OCI-LY7 (cell line): ENCODE data around the gene SLC22A6. TPM values are rescaled to one million over a fixed set of nuclear protein-coding genes. Genes with fewer than 3 reads are reported as not detected.

Source experiments
- BruUV-seq: library from RNA; stranded (reverse); fragments of 400-500 nt; replicated peaks from 2 replicates; lab custom pipeline; 2021; lab: Mats Ljungman, UMichigan
- CTCF ChIA-PET: fragments of 300-600 bp; sonication (Branson Sonifier 250); formaldehyde crosslinking; loops from one replicate; lab custom pipeline; 2022; ENCODE audit warnings: antibody characterized with exemption; ENCODE audit not compliant: unreplicated experiment; lab: Charles Lee
- POLR2A ChIA-PET: fragments of 300-600 bp; sonication (Branson Sonifier 250); formaldehyde crosslinking; loops from one replicate; lab custom pipeline; 2022; ENCODE audit warnings: antibody characterized with exemption; lab: Charles Lee
- DNase-seq: peaks from one replicate; pipeline ENCODE4 v3.0.0-alpha.2; 2015; ENCODE audit warnings: low spot score
- H2AFZ ChIP-seq: fragments of 200-600 bp; sonication (generic), shearing (Covaris generic); 2 replicates; pipeline ENCODE4 v1.6.1; 2014; ENCODE audit warnings: mild to moderate bottlenecking, antibody characterized with exemption, low read length, moderate library complexity
- H3K27ac ChIP-seq: fragments of 200-600 bp; sonication (generic); 2 replicates; pipeline ENCODE4 v1.5.1; 2014; ENCODE audit warnings: mixed run types, low read depth, mild to moderate bottlenecking, moderate library complexity, low read length, inconsistent platforms; ENCODE audit not compliant: poor library complexity, severe bottlenecking
- H3K36me3 ChIP-seq: fragments of 200-600 bp; sonication (generic); 2 replicates; pipeline ENCODE4 v1.6.1; 2014; ENCODE audit warnings: mild to moderate bottlenecking, antibody characterized with exemption, low read length, moderate library complexity, mixed read lengths; ENCODE audit not compliant: insufficient read depth
- H3K4me1 ChIP-seq: fragments of 200-600 bp; sonication (generic); 2 replicates; pipeline ENCODE4 v1.5.1; 2014; ENCODE audit warnings: mild to moderate bottlenecking, low read length; ENCODE audit not compliant: insufficient read depth, poor library complexity, severe bottlenecking
- H3K4me2 ChIP-seq: fragments of 200-600 bp; sonication (generic); 2 replicates; pipeline ENCODE4 v1.6.1; 2014; ENCODE audit warnings: mild to moderate bottlenecking, low read length
- H3K4me3 ChIP-seq: fragments of 200-600 bp; sonication (generic); 2 replicates; pipeline ENCODE4 v1.5.1; 2014; ENCODE audit warnings: mild to moderate bottlenecking, low read depth, low read length; ENCODE audit not compliant: poor library complexity, severe bottlenecking
- H3K79me2 ChIP-seq: fragments of 200-600 bp; sonication (generic); 2 replicates; pipeline ENCODE4 v1.6.1; 2016; ENCODE audit warnings: low read depth, mild to moderate bottlenecking, low read length, moderate library complexity, mixed read lengths; ENCODE audit not compliant: insufficient read depth
- H3K9me2 ChIP-seq: fragments of 200-600 bp; sonication (generic); 2 replicates; pipeline ENCODE4 v1.6.1; 2016; ENCODE audit warnings: mild to moderate bottlenecking, low read length, mixed read lengths; ENCODE audit not compliant: insufficient read depth
- H3K9me3 ChIP-seq: fragments of 200-600 bp; sonication (generic); 2 replicates; pipeline ENCODE4 v1.6.1; 2014; ENCODE audit warnings: mild to moderate bottlenecking, mixed run types, low read length, mixed read lengths
- H4K20me1 ChIP-seq: fragments of 200-600 bp; sonication (generic); 2 replicates; pipeline ENCODE4 v1.6.1; 2014; ENCODE audit warnings: mild to moderate bottlenecking, antibody characterized with exemption, low read length, moderate library complexity, mixed read lengths; ENCODE audit not compliant: insufficient read depth
- CTCF ChIP-seq: fragments of 200-600 bp; sonication (generic); conservative IDR thresholded peaks from 2 replicates; pipeline ENCODE4 v1.5.1; 2014; ENCODE audit warnings: mild to moderate bottlenecking, antibody characterized with exemption, low read length, moderate library complexity, mixed read lengths
- EZH2phosphoT487 ChIP-seq: fragments of 200-600 bp; sonication (generic); IDR thresholded peaks from 2 replicates; pipeline ENCODE4 v1.6.1; 2018; ENCODE audit warnings: low read depth, borderline replicate concordance, mild to moderate bottlenecking, mixed run types, antibody characterized with exemption, low read length, moderate library complexity, mixed read lengths
- intact Hi-C: fragments of 100-400 bp; cut with micrococcal nuclease; formaldehyde crosslinking; loops from one replicate; pipeline ENCODE4 v1.10.0; 2022; ENCODE audit not compliant: unreplicated experiment
- total RNA-seq, 2 experiments: library from RNA; depleted of rRNA in 1 of 2; stranded (reverse); fragments of >200 nt in 1 of 2; shearing (Covaris generic) in 1 of 2; gene quantifications; 2 replicates each; pipeline ENCODE4 v1.2.3, GENCODE V29; 2014 to 2022

The SLC22A6 gene
- total RNA-seq, 2 experiments from 2014 or later, result not detected

GRCh38 chr11:63022441-63022840 lies 37.7 kb upstream of the SLC22A6 start:
- ChIA-PET POLR2A (no interaction called here), CTCF (interaction anchor here (0.6 to 1.5 kb wide), 2 partner anchors 116 to 234 kb away, joined by 5 to 9 read pairs; no protein-coding TSS in a partner anchor)
- intact Hi-C loops, result loop anchor here (5.0 to 10.0 kb wide), 2 partner anchors 235 to 288 kb away; partner anchors contain the start of gene TMEM179B
- TF ChIP-seq CTCF (no peak), EZH2phosphoT487 (no peak)
- no TSS peak for BruUV-seq
- no peaks in the 10 kb centered on the region for H3K9me2 ChIP-seq
- no peak overlapping the region for H3K4me2 ChIP-seq
- H3K27ac ChIP-seq, result no peak overlapping the region
- H3K9me3 ChIP-seq, result no peaks in the 10 kb centered on the region
- H3K4me3 ChIP-seq, result no peak overlapping the region
- DNase-seq, result no peak
- no peaks in the 10 kb centered on the region for H3K79me2 ChIP-seq
- no peaks in the 10 kb centered on the region for H4K20me1 ChIP-seq
- no peak overlapping the region for H2AFZ ChIP-seq
- no peaks in the 10 kb centered on the region for H3K4me1 ChIP-seq
- no peaks in the 10 kb centered on the region for H3K36me3 ChIP-seq

GRCh38 chr11:63020671-63021291 lies 36.0 kb upstream of the SLC22A6 start:
- no peaks in the 10 kb centered on the region for H4K20me1 ChIP-seq

More at GRCh38 chr11:63020671-63021291, 36.0 kb upstream of the SLC22A6 start:
- Histone ChIP-seq H3K36me3 (no peaks in the 10 kb centered on the region), H3K79me2 (no peaks in the 10 kb centered on the region), H3K27ac (no peak overlapping the region), H3K4me3 (no peak overlapping the region), H3K4me2 (no peak overlapping the region), H3K9me3 (no peaks in the 10 kb centered on the region), H2AFZ (no peak overlapping the region), H3K9me2 (no peaks in the 10 kb centered on the region), H3K4me1 (no peaks in the 10 kb centered on the region)
- TF ChIP-seq EZH2phosphoT487, result no peak
- peak; percentile 68 for TF ChIP-seq CTCF
- CTCF ChIA-PET, result interaction anchor here (1.1 kb wide), 1 partner anchor 114 kb away, joined by 5 read pairs; no protein-coding TSS in a partner anchor
- DNase-seq, result no peak
- no TSS peak for BruUV-seq
- intact Hi-C loops, result loop anchor here (5.0 to 10.0 kb wide), 2 partner anchors 233 to 286 kb away; partner anchors contain the start of gene TMEM179B
- POLR2A ChIA-PET, result no interaction called here
